ENCODE data around the gene AP1S2. TPM values are rescaled to one million over a fixed set of nuclear protein-coding genes. Genes with fewer than 3 reads are reported as not detected.

The AP1S2 gene
- total and polyA plus RNA-seq, 9 of the 15 experiments (the other 6 are each of a cell fraction or from before 2014, with no cell fraction given) = 11.1 to 64.2 (median 25.8) TPM

- TF ChIP-seq ZKSCAN1 (IDR thresholded peaks at IDR 0.05; ENCODE audit: low read depth, low read length) = no peak
- TF ChIP-seq MLLT1 (IDR thresholded peaks at IDR 0.05) = no peak
- no peak for TF ChIP-seq HNRNPLL (IDR thresholded peaks at IDR 0.05; ENCODE audit: low read depth, low read length, poor library complexity, severe bottlenecking)
- TF ChIP-seq ZNF583 (CRISPR knock-in tag; IDR thresholded peaks at IDR 0.05) = peak; percentile 96
- peak in 1 of 2 experiments; percentile 98; a peak in 2 of 4 replicates for TF ChIP-seq TEAD1 (CRISPR knock-in tag; IDR thresholded peaks at IDR 0.05)
- no peak for TF ChIP-seq ZNF217 (CRISPR knock-in tag; IDR thresholded peaks at IDR 0.05)
- no peak for TF ChIP-seq KAT8 (IDR thresholded peaks at IDR 0.05; ENCODE audit: low read depth)
- peak; percentile 96 for TF ChIP-seq ZNF239 (CRISPR knock-in tag; IDR thresholded peaks at IDR 0.05)
- no peak for TF ChIP-seq RCOR1 (IDR thresholded peaks at IDR 0.05; ENCODE audit: borderline replicate concordance in 1 of 2, low read depth in 2 of 2, low read length in 2 of 2)
- TF ChIP-seq FIP1L1 (IDR thresholded peaks at IDR 0.05; ENCODE audit: low read depth, low read length, poor library complexity, severe bottlenecking) = no peak
- TF ChIP-seq STAT5B (CRISPR knock-in tag; IDR thresholded peaks at IDR 0.05) = no peak
- TF ChIP-seq SP1 (CRISPR knock-in tag; IDR thresholded peaks at IDR 0.05) = no peak; the same call in 1 of the 2 replicates
These were observed 28.3 kb upstream of the AP1S2 start (continued) for GRCh38 chrX:15882704-15883539.
